K562 (cell line): Measurements from ENCODE around the gene ZNHIT2. TPM values are rescaled to one million over a fixed set of nuclear protein-coding genes. Genes with fewer than 3 reads are reported as not detected.

ENCODE experiments used
- BRD4 ChIP-seq: fragments of 200-600 bp; sonication (generic); IDR thresholded peaks from 2 replicates; pipeline ENCODE4 v1.6.1; 2017; ENCODE audit warnings: inconsistent platforms
- GTF3C2 ChIP-seq: IDR thresholded peaks from 3 replicates; pipeline ENCODE4 v1.6.1; 2011; ENCODE audit warnings: borderline replicate concordance, mild to moderate bottlenecking, moderate library complexity; ENCODE audit not compliant: insufficient read length; ENCODE audit errors: extremely low read depth
- KAT7 ChIP-seq: sonication (generic); formaldehyde crosslinking; IDR thresholded peaks from 2 replicates; pipeline ENCODE4 v1.8.0; 2022; ENCODE audit warnings: missing genetic modification reagents, mild to moderate bottlenecking, borderline replicate concordance
- KLF13 ChIP-seq: fragments of 450-650 bp; IDR thresholded peaks from 2 replicates; pipeline ENCODE4 v1.6.1; 2016; ENCODE audit warnings: missing genetic modification characterization, low read depth, mild to moderate bottlenecking, missing compliant biosample characterization, moderate library complexity, borderline replicate concordance
- NCOA6 ChIP-seq: fragments of 450-650 bp; IDR thresholded peaks from 2 replicates; pipeline ENCODE4 v1.6.1; 2017; ENCODE audit warnings: mild to moderate bottlenecking
- NFRKB ChIP-seq: fragments of 450-650 bp; IDR thresholded peaks from 2 replicates; pipeline ENCODE4 v1.6.1; 2016; ENCODE audit warnings: low read depth
- POLR2H ChIP-seq: IDR thresholded peaks from 2 replicates; pipeline ENCODE4 v1.6.1; 2016; ENCODE audit warnings: missing genetic modification characterization, low read depth, mild to moderate bottlenecking, control low read depth, missing compliant biosample characterization, moderate library complexity
- ZBTB11 ChIP-seq, 3 experiments: fragments of 200-800 bp in 1 of 3; fragments of 250-450 bp in 1 of 3; fragments of 450-650 bp in 1 of 3; sonication (Bioruptor Pico) in 1 of 3; sonication (Bioruptor generic) in 1 of 3; formaldehyde crosslinking in 1 of 3; IDR thresholded peaks; 2 replicates each; pipeline versions ENCODE4 v1.6.1 to v1.8.0; 2016 to 2022; ENCODE audit warnings: mild to moderate bottlenecking in 2 of 3, missing genetic modification characterization in 2 of 3, missing compliant biosample characterization in 1 of 3, moderate library complexity in 1 of 3
- polyA plus RNA-seq, 8 experiments: library from polyadenylated mRNA; depleted of rRNA in 4 of 8; stranded (reverse) in 5 of 8; unstranded in 3 of 8; fragments of >200 nt; fragmentation: Nextera tagmentation in 2 of 8; fragmentation: Illumina TruSeq in 1 of 8; extraction: Ambion mirVana in 2 of 8; extraction: Trizol in 1 of 8; gene quantifications; 2 replicates each; pipeline versions ENCODE4 v1.2.1 to v1.2.3, GENCODE V29; 2011 to 2014; ENCODE audit warnings: inconsistent platforms in 1 of 8, missing spikeins in 1 of 8
- total RNA-seq, 7 experiments: library from RNA; depleted of rRNA in 6 of 7; stranded (reverse); fragments of >200 nt in 6 of 7; fragmentation: Illumina TruSeq in 2 of 7; extraction: Trizol in 2 of 7; gene quantifications; 2 replicates each; pipeline versions ENCODE4 v1.2.1 to v1.2.3, GENCODE V29; 2011 to 2021; ENCODE audit warnings: low replicate concordance in 1 of 7
- TF ChIP-seq, protein P1 (sequence below): fragments of 250-450 bp; sonication (Bioruptor Pico); IDR thresholded peaks from 2 replicates; pipeline ENCODE4 v1.4.0; 2020; ENCODE audit warnings: borderline replicate concordance
- TF ChIP-seq, protein P2 (sequence below): fragments of 250-450 bp; sonication (Bioruptor Pico); IDR thresholded peaks from 2 replicates; pipeline ENCODE4 v1.4.0; 2020; ENCODE audit warnings: mild to moderate bottlenecking, moderate library complexity

The ZNHIT2 gene
- total and polyA plus RNA-seq, 9 of the 15 experiments (the other 6 are each of a cell fraction or from before 2014, with no cell fraction given), result 0.08 to 39.0 (median 2.5) TPM

GRCh38 chr11:65134240-65134951 is 16.9 kb upstream of the ZNHIT2 start, which contains the start of gene SYVN1 (continued):
- TF ChIP-seq ZBTB11 (CRISPR knock-in tag; IDR thresholded peaks at IDR 0.05) (peak in 1 of 3 experiments; percentile 78; a peak in 2 of 6 replicates), BRD4 (peak; percentile 88; the same call in 1 of the 2 replicates), KLF13 (tag) (peak; percentile 44; the same call in 1 of the 2 replicates), NFRKB (peak; percentile 53; the same call in 1 of the 2 replicates), POLR2H (tag) (peak; percentile 92), KAT7 (CRISPR knock-in tag) (peak; percentile 96; the same call in 1 of the 2 replicates), NCOA6 (no peak), GTF3C2 (no peak)
- TF ChIP-seq, protein P1, sequence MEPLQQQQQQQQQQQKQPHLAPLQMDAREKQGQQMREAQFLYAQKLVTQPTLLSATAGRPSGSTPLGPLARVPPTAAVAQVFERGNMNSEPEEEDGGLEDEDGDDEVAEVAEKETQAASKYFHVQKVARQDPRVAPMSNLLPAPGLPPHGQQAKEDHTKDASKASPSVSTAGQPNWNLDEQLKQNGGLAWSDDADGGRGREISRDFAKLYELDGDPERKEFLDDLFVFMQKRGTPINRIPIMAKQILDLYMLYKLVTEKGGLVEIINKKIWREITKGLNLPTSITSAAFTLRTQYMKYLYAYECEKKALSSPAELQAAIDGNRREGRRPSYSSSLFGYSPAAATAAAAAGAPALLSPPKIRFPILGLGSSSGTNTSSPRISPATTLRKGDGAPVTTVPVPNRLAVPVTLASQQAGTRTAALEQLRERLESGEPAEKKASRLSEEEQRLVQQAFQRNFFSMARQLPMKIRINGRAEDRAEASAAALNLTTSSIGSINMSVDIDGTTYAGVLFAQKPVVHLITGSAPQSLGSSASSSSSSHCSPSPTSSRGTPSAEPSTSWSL (CRISPR knock-in tag), result no peak
- TF ChIP-seq, protein P2, sequence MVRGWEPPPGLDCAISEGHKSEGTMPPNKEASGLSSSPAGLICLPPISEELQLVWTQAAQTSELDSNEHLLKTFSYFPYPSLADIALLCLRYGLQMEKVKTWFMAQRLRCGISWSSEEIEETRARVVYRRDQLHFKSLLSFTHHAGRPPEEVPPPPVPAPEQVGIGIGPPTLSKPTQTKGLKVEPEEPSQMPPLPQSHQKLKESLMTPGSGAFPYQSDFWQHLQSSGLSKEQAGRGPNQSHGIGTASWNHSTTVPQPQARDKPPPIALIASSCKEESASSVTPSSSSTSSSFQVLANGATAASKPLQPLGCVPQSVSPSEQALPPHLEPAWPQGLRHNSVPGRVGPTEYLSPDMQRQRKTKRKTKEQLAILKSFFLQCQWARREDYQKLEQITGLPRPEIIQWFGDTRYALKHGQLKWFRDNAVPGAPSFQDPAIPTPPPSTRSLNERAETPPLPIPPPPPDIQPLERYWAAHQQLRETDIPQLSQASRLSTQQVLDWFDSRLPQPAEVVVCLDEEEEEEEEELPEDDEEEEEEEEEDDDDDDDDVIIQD (CRISPR knock-in tag), result no peak
